Measurements from ENCODE around the gene SRMS.

- TF ChIP-seq CTCF (IDR thresholded peaks at IDR 0.05) (peak in 1 of 4 experiments; percentile 32), POLR2A (IDR thresholded peaks at IDR 0.05) (no peak), POLR2AphosphoS5 (IDR thresholded peaks at IDR 0.05) (no peak)
These were observed 9.1 kb downstream of the SRMS start for GRCh38 chr20:63538204-63539091.

Data from gastroesophageal sphincter (tissue), 3 donors.